ENCODE data around the gene SMIM45.

SMIM45 gene

GRCh38 chr22:41915035-41915785 is 36.7 kb upstream of the SMIM45 start, which contains the start of gene SHISA8:
SHISA8 (minus strand) TSS chr22:41915074; CDS start chr22:41914667, 407 bp downstream.
- peak within 1 kb of the TSS; percentile 41 for H3K4me3 Mint-ChIP-seq (ENCODE audit: low read depth)
- TF ChIP-seq CTCF (IDR thresholded peaks at IDR 0.05; ENCODE audit: unreplicated experiment) = no peak
- H3K9me3 Mint-ChIP-seq (ENCODE audit: low read depth) = no peaks in the 10 kb centered on the region
- peaks cover 67% of the 10 kb centered on the region for H3K27me3 Mint-ChIP-seq
- DNase-seq (ENCODE audit: low spot score, unreplicated experiment) = peak; percentile 37
- H3K4me1 Mint-ChIP-seq (ENCODE audit: low read depth) = peaks cover 1% of the 10 kb centered on the region
- no peak within 1 kb of the TSS for H3K27ac Mint-ChIP-seq
- H3K36me3 Mint-ChIP-seq (ENCODE audit: insufficient read depth) = no peaks in the 10 kb centered on the region

- DNase-seq (ENCODE audit: low spot score, unreplicated experiment) = no peak
These were observed 36.0 kb upstream of the SMIM45 start for GRCh38 chr22:41915786-41916493.

GRCh38 chr22:41916745-41917358 is 35.1 kb upstream of the SMIM45 start:
- peaks cover 1% of the 10 kb centered on the region for H3K4me1 Mint-ChIP-seq (ENCODE audit: low read depth)
- no peaks in the 10 kb centered on the region for H3K9me3 Mint-ChIP-seq (ENCODE audit: low read depth)
- peaks cover 69% of the 10 kb centered on the region for H3K27me3 Mint-ChIP-seq
- no peak for TF ChIP-seq CTCF (IDR thresholded peaks at IDR 0.05; ENCODE audit: unreplicated experiment)
- no peak overlapping the region for H3K27ac Mint-ChIP-seq
- DNase-seq (ENCODE audit: low spot score, unreplicated experiment) = no peak
- no peak overlapping the region for H3K4me3 Mint-ChIP-seq (ENCODE audit: low read depth)
- no peaks in the 10 kb centered on the region for H3K36me3 Mint-ChIP-seq (ENCODE audit: insufficient read depth)

More at GRCh38 chr22:41915786-41916493, 36.0 kb upstream of the SMIM45 start:
- no peaks in the 10 kb centered on the region for H3K36me3 Mint-ChIP-seq (ENCODE audit: insufficient read depth)
- H3K27me3 Mint-ChIP-seq = peaks cover 72% of the 10 kb centered on the region
- H3K9me3 Mint-ChIP-seq (ENCODE audit: low read depth) = no peaks in the 10 kb centered on the region
- peaks cover 1% of the 10 kb centered on the region for H3K4me1 Mint-ChIP-seq (ENCODE audit: low read depth)
- TF ChIP-seq CTCF (IDR thresholded peaks at IDR 0.05; ENCODE audit: unreplicated experiment) = no peak
- H3K27ac Mint-ChIP-seq = no peak overlapping the region
- no peak overlapping the region for H3K4me3 Mint-ChIP-seq (ENCODE audit: low read depth)

GRCh38 chr22:41917375-41917902 is 34.5 kb upstream of the SMIM45 start:
- no peak overlapping the region for H3K4me3 Mint-ChIP-seq (ENCODE audit: low read depth)
- H3K4me1 Mint-ChIP-seq (ENCODE audit: low read depth) = peaks cover 1% of the 10 kb centered on the region
- no peaks in the 10 kb centered on the region for H3K36me3 Mint-ChIP-seq (ENCODE audit: insufficient read depth)
- H3K9me3 Mint-ChIP-seq (ENCODE audit: low read depth) = no peaks in the 10 kb centered on the region
- no peak for TF ChIP-seq CTCF (IDR thresholded peaks at IDR 0.05; ENCODE audit: unreplicated experiment)
- H3K27ac Mint-ChIP-seq = no peak overlapping the region
- peaks cover 68% of the 10 kb centered on the region for H3K27me3 Mint-ChIP-seq
- DNase-seq (ENCODE audit: low spot score, unreplicated experiment) = no peak
